Gastrocnemius medialis (tissue), 4 donors: ENCODE results near the gene MGRN1.

Experiments
- POLR2A ChIP-seq, 2 donors: fragments of 450-650 bp; IDR thresholded peaks; one replicate each; pipeline ENCODE4 v1.6.1; 2017; ENCODE audit warnings: antibody characterized with exemption in 2 of 2, mild to moderate bottlenecking in 2 of 2, moderate library complexity in 2 of 2
- TF ChIP-seq, protein P1 (sequence below), 5 experiments: fragments of 450-650 bp in 3 of 5; fragments of 200-600 bp in 2 of 5; sonication (generic) in 2 of 5; IDR thresholded peaks in 4 of 5; conservative IDR thresholded peaks in 1 of 5; 1 replicate in 4 of 5; 2 replicates in 1 of 5; pipeline ENCODE4 v1.5.1; 2016 to 2019; ENCODE audit warnings: antibody characterized with exemption in 5 of 5, mild to moderate bottlenecking in 3 of 5, moderate library complexity in 3 of 5

DNA sequence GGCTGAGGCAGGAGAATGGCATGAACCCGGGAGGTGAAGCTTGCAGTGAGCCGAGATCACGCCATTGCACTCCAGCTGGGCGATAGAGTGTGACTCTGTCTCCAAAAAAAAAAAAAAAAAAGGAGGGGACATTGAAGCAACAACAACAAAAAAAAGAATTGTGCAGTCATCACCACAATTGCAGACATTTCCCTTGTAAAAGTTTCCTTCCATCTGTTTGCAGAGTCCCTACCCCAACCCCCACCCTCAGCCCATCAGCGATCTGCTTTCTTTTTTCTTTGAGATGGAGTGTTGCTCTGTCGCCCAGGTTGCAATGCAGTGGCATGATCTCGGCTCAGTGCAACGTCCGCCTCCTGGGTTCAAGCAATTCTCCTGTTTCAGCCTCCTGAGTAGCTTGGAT lies 3.7 kb downstream of the MGRN1 start:
- no peak for TF ChIP-seq POLR2A (IDR thresholded peaks at IDR 0.05)
- TF ChIP-seq, protein P1, sequence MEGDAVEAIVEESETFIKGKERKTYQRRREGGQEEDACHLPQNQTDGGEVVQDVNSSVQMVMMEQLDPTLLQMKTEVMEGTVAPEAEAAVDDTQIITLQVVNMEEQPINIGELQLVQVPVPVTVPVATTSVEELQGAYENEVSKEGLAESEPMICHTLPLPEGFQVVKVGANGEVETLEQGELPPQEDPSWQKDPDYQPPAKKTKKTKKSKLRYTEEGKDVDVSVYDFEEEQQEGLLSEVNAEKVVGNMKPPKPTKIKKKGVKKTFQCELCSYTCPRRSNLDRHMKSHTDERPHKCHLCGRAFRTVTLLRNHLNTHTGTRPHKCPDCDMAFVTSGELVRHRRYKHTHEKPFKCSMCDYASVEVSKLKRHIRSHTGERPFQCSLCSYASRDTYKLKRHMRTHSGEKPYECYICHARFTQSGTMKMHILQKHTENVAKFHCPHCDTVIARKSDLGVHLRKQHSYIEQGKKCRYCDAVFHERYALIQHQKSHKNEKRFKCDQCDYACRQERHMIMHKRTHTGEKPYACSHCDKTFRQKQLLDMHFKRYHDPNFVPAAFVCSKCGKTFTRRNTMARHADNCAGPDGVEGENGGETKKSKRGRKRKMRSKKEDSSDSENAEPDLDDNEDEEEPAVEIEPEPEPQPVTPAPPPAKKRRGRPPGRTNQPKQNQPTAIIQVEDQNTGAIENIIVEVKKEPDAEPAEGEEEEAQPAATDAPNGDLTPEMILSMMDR (IDR thresholded peaks at IDR 0.05 in 4 of 5, conservative IDR thresholded peaks at IDR 0.05 in 1 of 5), result no peak
